ENCODE measurements around the gene TAS2R10. TPM values are rescaled to one million over a fixed set of nuclear protein-coding genes. Genes with fewer than 3 reads are reported as not detected.

Gene TAS2R10, protein sequence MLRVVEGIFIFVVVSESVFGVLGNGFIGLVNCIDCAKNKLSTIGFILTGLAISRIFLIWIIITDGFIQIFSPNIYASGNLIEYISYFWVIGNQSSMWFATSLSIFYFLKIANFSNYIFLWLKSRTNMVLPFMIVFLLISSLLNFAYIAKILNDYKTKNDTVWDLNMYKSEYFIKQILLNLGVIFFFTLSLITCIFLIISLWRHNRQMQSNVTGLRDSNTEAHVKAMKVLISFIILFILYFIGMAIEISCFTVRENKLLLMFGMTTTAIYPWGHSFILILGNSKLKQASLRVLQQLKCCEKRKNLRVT
- 15.0 TPM for total RNA-seq

DNA sequence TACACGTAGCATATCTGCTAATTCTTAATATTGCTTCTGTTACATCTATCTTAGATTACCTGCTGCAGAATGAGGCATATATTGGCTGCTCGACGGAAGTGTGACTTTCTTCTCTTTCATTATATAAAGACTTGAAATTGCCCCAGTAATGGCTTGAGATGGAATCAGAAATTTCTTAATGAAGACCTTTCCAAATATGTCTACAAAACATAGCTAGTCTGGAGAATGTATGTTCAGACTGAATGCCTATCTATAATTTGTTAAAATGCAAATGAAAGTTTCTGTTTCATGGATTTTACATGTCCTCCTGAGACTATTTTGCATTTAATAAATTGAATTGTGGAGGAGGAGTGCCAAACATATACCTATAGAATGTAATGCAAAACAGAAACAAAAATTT is at the start of gene TAS2R10:
Gene TAS2R10, minus strand, starts transcription at position 101 of the 400 bp plus-strand sequence. Its CDS starts 89 bp downstream, at position 12.

DNA sequence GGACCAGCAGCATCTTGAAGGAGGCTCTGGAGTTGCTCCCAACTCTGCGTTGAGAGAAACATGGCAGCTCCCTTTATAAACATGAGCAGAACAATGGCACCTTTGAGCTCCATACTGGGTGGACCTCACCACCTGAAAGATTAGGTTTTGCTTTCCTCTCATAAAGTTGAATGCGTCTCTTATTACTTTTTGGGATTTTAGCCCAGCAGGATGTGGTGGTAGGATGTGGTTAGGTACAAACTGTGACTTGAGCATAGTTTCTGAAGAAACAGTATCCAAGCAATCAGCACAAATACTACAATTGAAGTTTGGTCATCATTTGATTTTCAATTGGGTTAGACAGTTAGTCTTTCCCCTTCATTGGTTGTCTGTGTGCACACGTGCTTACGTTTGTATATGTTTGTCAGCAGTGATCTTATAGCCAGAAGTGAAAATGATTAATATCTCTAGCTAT is 23.3 kb upstream of the TAS2R10 start, which contains the start of gene PRR4:
Gene PRR4, minus strand, starts transcription at position 51 of the 454 bp plus-strand sequence. Its CDS starts 38 bp downstream, at position 13.

GRCh38 chr12:10810068-10810467 is 16.1 kb downstream of the TAS2R10 start, which contains the start of gene TAS2R9:
TSS of gene TAS2R9 (minus strand) at chr12:10810168. CDS start at chr12:10810075, 93 bp downstream.

DNA sequence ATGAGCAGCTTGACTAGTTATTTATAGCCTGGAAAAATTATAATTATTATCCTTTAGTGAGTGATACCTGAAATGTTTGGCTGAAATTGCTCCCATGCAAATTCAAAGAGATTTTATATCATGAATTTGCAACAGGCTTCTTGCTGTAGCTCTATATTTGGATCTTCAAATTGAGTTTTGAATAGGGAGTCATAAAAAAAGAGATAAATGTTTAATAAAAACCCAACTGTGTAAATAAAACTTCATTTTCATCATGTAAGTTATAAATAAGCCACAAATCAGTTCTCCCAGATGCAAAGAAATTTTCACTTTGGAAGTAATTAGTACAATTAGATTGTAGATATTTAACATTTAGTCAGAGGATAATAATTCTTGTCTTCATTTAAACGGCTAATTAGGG is 19.0 kb downstream of the TAS2R10 start, which contains the start of gene TAS2R8:
Gene TAS2R8, minus strand, starts transcription at position 101 of the 400 bp plus-strand sequence. CDS start 306 bp downstream, outside the sequence.

DNA sequence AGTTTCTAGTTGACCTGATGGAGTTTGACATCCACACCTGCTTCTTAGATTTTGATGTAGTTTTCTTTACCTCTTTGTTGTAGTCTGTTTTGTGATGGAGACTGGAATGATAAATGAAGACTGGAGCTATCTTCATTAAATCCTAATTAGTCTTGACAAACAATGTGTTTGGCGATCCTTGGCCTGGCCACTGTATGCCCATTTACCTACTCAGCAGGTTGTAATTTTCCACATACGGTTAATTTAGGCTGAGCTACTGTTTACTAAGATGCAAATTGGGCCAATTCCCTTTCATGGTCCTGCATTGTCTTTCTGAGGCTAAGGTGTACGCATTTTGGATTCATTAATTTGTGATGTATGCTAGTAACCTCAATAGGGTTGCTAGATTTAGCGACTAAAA is 23.6 kb downstream of the TAS2R10 start, which contains the start of gene TAS2R7:
Gene TAS2R7, minus strand, starts transcription at position 41 of the 400 bp plus-strand sequence. CDS start 57 bp downstream, outside the sequence.

Small RNA genes within 50 kb of the gene (small RNA-seq; reads per million reads assigned to genes)
- not detected for gene PRR4 (ENCODE audit: low replicate concordance)

Other genes with a start within 250 kb of the TAS2R10 start
- gene MAGOHB, start 212.7 kb downstream of the TAS2R10 start, total RNA-seq, result 31.0 TPM
- gene STYK1, start 152.3 kb downstream of the TAS2R10 start, total RNA-seq, result 4.7 TPM
- gene YBX3, start 103.0 kb downstream of the TAS2R10 start, total RNA-seq, result 7.5 TPM
- gene TAS2R7, start 23.7 kb downstream of the TAS2R10 start, total RNA-seq, result 0.94 TPM
- gene TAS2R8, start 19.1 kb downstream of the TAS2R10 start, total RNA-seq, result 2.5 TPM
- gene TAS2R9, start 16.2 kb downstream of the TAS2R10 start, total RNA-seq, result 2.8 TPM
- gene PRR4, start 23.1 kb upstream of the TAS2R10 start, total RNA-seq, result 13.5 TPM
- 159 TPM for gene PRH1, start 57.9 kb upstream of the TAS2R10 start, total RNA-seq
- gene TAS2R13, start 83.2 kb upstream of the TAS2R10 start, total RNA-seq, result 25.0 TPM
- gene PRH2, start 102.9 kb upstream of the TAS2R10 start, total RNA-seq, result 2.8 TPM
- 30.4 TPM for gene TAS2R14, start 112.9 kb upstream of the TAS2R10 start, total RNA-seq
- gene TAS2R50, start 160.6 kb upstream of the TAS2R10 start, total RNA-seq, result 26.3 TPM
- gene TAS2R20, start 171.9 kb upstream of the TAS2R10 start, total RNA-seq, result 26.0 TPM
- gene TAS2R19, start 196.3 kb upstream of the TAS2R10 start, total RNA-seq, result 41.9 TPM
- 46.6 TPM for gene TAS2R31, start 205.0 kb upstream of the TAS2R10 start, total RNA-seq
- gene TAS2R46, start 235.9 kb upstream of the TAS2R10 start, total RNA-seq, result 14.4 TPM

All from parietal lobe (tissue), 2 donors.